ENCODE data around the gene SYCN. TPM values are rescaled to one million over a fixed set of nuclear protein-coding genes. Genes with fewer than 3 reads are reported as not detected.

SYCN gene
- total RNA-seq, 1 donor from 2014 or later, result not detected

DNA sequence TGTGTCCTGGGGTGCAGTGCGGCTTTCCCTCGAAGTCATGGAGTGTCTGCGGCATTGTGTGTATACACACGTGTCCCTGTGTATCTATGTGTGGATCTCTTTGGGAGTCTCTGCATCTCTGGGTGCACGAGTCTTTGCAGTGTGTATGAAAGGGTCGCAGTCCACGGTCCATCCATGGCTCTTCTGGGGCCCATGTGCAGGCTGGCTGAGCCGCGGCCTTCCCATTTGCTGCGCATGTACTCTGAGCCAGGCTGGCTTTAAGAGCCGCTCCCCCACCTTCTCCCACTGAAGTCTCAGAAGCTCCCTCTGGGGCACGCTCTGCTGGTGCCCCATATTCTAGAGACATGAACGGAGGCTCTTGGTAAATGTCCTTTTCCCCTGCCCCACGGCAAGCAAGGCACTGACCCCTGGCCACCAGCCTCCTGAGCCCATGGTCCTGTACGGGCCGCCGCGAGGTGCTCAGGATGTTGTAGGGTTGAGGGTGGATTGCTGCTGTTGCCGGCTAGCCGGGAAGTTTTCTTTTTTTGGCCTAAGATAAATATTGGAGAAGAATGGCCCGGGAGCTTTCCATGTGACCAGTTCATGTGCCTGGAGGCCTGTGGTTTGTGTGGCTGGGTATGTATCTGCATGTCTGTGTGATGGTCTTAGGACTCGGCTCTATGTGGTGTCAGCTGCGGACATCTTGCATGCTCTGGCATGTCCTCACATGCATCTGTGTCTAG is 46.6 kb downstream of the SYCN start:
- Mint-ChIP-seq H3K4me1 (ENCODE audit: low read depth, unreplicated experiment) (peaks cover 29% of the 10 kb centered on the region), H3K36me3 (ENCODE audit: unreplicated experiment) (peaks cover 5% of the 10 kb centered on the region), H3K4me3 (ENCODE audit: unreplicated experiment) (peak overlapping the region; percentile 20), H3K27ac (ENCODE audit: unreplicated experiment) (peak overlapping the region; percentile 72), H3K9me3 (ENCODE audit: unreplicated experiment) (peaks cover 5% of the 10 kb centered on the region), H3K27me3 (ENCODE audit: unreplicated experiment) (peaks cover 2% of the 10 kb centered on the region)
- no peak for TF ChIP-seq CTCF (IDR thresholded peaks at IDR 0.05; ENCODE audit: partially characterized antibody, unreplicated experiment)
- DNase-seq, result no peak

- Mint-ChIP-seq H3K27me3 (ENCODE audit: unreplicated experiment) (peaks cover 1% of the 10 kb centered on the region), H3K9me3 (ENCODE audit: unreplicated experiment) (peaks cover 5% of the 10 kb centered on the region), H3K27ac (ENCODE audit: unreplicated experiment) (no peak overlapping the region), H3K4me1 (ENCODE audit: low read depth, unreplicated experiment) (peaks cover 29% of the 10 kb centered on the region), H3K36me3 (ENCODE audit: unreplicated experiment) (peaks cover 5% of the 10 kb centered on the region), H3K4me3 (ENCODE audit: unreplicated experiment) (no peak overlapping the region)
- TF ChIP-seq CTCF (IDR thresholded peaks at IDR 0.05; ENCODE audit: partially characterized antibody, unreplicated experiment), result no peak
- DNase-seq, result no peak
These were observed 47.5 kb downstream of the SYCN start for GRCh38 chr19:39156326-39157230.

DNA sequence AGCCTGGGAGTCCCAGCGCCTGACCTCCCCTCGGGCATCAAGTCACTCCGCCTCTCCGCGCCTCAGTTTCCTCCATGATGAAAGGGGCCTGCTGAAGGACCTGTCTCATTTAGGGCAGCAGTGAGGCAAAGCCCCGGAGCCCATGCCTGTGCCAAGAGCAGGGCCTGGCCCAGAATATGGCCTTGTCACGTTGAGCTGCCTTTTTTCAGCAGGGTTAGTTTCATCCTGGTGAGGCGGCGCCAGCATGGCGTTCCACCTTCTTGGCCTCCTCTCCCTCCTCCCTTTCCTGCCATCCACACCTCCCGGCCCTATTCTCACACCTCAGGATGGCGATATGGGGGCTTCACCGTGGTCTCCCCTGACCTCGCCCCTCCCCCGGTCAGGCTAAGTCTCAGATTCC is 48.3 kb downstream of the SYCN start:
- no peak for DNase-seq
- no peak overlapping the region for H3K27ac Mint-ChIP-seq (ENCODE audit: unreplicated experiment)
- H3K4me1 Mint-ChIP-seq (ENCODE audit: low read depth, unreplicated experiment), result peaks cover 31% of the 10 kb centered on the region
- H3K36me3 Mint-ChIP-seq (ENCODE audit: unreplicated experiment), result peaks cover 5% of the 10 kb centered on the region
- H3K4me3 Mint-ChIP-seq (ENCODE audit: unreplicated experiment), result no peak overlapping the region
- peaks cover 5% of the 10 kb centered on the region for H3K9me3 Mint-ChIP-seq (ENCODE audit: unreplicated experiment)
- no peak for TF ChIP-seq CTCF (IDR thresholded peaks at IDR 0.05; ENCODE audit: partially characterized antibody, unreplicated experiment)
- peaks cover 3% of the 10 kb centered on the region for H3K27me3 Mint-ChIP-seq (ENCODE audit: unreplicated experiment)

DNA sequence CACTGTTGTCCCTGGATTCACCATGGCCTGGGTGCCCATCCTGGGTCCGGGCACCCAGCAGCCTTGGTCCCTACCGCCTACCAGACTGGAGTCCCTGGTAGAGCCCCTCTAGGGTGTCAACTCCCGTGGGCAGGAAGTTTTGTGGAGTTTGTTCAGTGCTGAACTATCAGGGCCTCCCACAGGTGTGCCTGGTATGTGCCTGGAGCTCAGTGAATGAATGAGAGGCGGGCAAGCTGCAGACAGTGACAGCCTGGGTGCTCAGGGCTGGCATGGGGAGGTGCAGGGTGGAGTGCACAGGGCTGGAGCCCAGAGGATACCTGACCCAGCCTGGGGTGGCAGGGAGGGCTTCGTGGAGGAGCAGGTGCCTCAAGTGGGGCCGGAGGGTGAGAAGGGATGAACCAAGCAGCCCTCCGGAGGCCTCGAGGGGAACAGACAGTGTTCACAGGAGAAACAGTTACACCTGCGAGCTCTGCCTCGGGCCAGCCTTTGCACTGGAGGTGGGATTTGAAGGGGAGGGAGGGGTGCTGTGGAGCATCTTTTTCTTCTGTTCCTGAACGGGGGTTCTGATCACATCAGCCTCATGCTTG is 48.9 kb downstream of the SYCN start:
- Mint-ChIP-seq H3K4me3 (ENCODE audit: unreplicated experiment) (no peak overlapping the region), H3K4me1 (ENCODE audit: low read depth, unreplicated experiment) (peaks cover 29% of the 10 kb centered on the region), H3K36me3 (ENCODE audit: unreplicated experiment) (peaks cover 5% of the 10 kb centered on the region), H3K27ac (ENCODE audit: unreplicated experiment) (no peak overlapping the region), H3K9me3 (ENCODE audit: unreplicated experiment) (peaks cover 5% of the 10 kb centered on the region), H3K27me3 (ENCODE audit: unreplicated experiment) (peaks cover 3% of the 10 kb centered on the region)
- no peak for DNase-seq
- TF ChIP-seq CTCF (IDR thresholded peaks at IDR 0.05; ENCODE audit: partially characterized antibody, unreplicated experiment), result no peak
